B cell (primary cell): Measurements from ENCODE around the gene WWC2. TPM values are rescaled to one million over a fixed set of nuclear protein-coding genes. Genes with fewer than 3 reads are reported as not detected.
A peak's percentile ranks its signal among the peaks of the same experiment; 100 is the strongest.

Experiments
- ATAC-seq: fragments of 200-7000 bp; cut with Tn5 transposase; one replicate; pipeline ENCODE4 v1.10.0; 2021; ENCODE audit warnings: low read depth, mild to moderate bottlenecking, moderate number of reproducible peaks, moderate library complexity
- CTCF ChIA-PET: fragments of 350-600 bp; sonication (Branson Sonifier 250); formaldehyde crosslinking; loops from one replicate; lab custom pipeline; 2021; ENCODE audit warnings: antibody characterized with exemption, inconsistent platforms; lab: Charles Lee
- POLR2A ChIA-PET: fragments of 350-600 bp; sonication (Branson Sonifier 250); formaldehyde crosslinking; loops from one replicate; lab custom pipeline; 2021; ENCODE audit warnings: antibody characterized with exemption; lab: Charles Lee
- DNase-seq: peaks from one replicate; pipeline ENCODE4 v3.0.0; 2013
- H2AFZ ChIP-seq: 2 replicates; pipeline ENCODE4 v1.6.1; 2012; ENCODE audit warnings: mild to moderate bottlenecking, low read depth, low read length; ENCODE audit not compliant: insufficient read depth, poor library complexity, severe bottlenecking
- H3K27ac ChIP-seq, 2 donors: 1 replicate in 1 of 2; 2 replicates in 1 of 2; pipeline ENCODE4 v1.5.1; 2012 to 2013; ENCODE audit warnings: low read length in 2 of 2, mild to moderate bottlenecking in 2 of 2, moderate library complexity in 1 of 2
- H3K27me3 ChIP-seq, 4 experiments: fragments of 200-600 bp in 1 of 4; sonication (generic) in 1 of 4; replicated peaks in 1 of 4; 1 replicate in 2 of 4; 2 replicates in 2 of 4; pipeline versions ENCODE4 v1.6.1 to v1.7.0; 2013 to 2016; ENCODE audit warnings: low read length in 3 of 4, mild to moderate bottlenecking in 2 of 4, mixed read lengths in 1 of 4, moderate library complexity in 1 of 4; ENCODE audit not compliant: insufficient read depth in 4 of 4, control insufficient read depth in 3 of 4; ENCODE audit errors: control extremely low read depth in 1 of 4
- H3K36me3 ChIP-seq, 2 experiments: replicated peaks in 1 of 2; 1 replicate in 1 of 2; 2 replicates in 1 of 2; pipeline versions ENCODE4 v1.6.1 to v1.7.1; 2013; ENCODE audit warnings: low read length in 1 of 2; ENCODE audit not compliant: insufficient read depth in 2 of 2, control insufficient read depth in 1 of 2; ENCODE audit errors: control extremely low read depth in 1 of 2, extremely low read depth in 1 of 2
- H3K4me1 ChIP-seq, 2 donors: fragments of 200-600 bp in 1 of 2; sonication (generic) in 1 of 2; 1 replicate in 1 of 2; 2 replicates in 1 of 2; pipeline versions ENCODE4 v1.5.1 to v1.6.1; 2013 to 2017; ENCODE audit warnings: low read length in 2 of 2; ENCODE audit not compliant: control insufficient read depth in 2 of 2, insufficient read depth in 2 of 2
- H3K4me2 ChIP-seq: replicated peaks from 2 replicates; pipeline ENCODE3; 2012; ENCODE audit warnings: mild to moderate bottlenecking, low read depth, low read length; ENCODE audit not compliant: poor library complexity, severe bottlenecking
- H3K4me3 ChIP-seq, 5 experiments: fragments of 200-600 bp in 1 of 5; sonication (generic) in 1 of 5; 1 replicate in 3 of 5; 2 replicates in 2 of 5; pipeline versions ENCODE4 v1.5.1 to v1.7.0; 2011 to 2016; ENCODE audit warnings: low read length in 4 of 5, mild to moderate bottlenecking in 4 of 5, low read depth in 2 of 5, control low read depth in 1 of 5, moderate library complexity in 1 of 5; ENCODE audit not compliant: insufficient read depth in 1 of 5; ENCODE audit errors: control extremely low read depth in 1 of 5, extremely low read depth in 1 of 5
- H3K79me2 ChIP-seq: fragments of 200-600 bp; sonication (generic); one replicate; pipeline ENCODE4 v1.6.0; 2016; ENCODE audit warnings: low read length; ENCODE audit not compliant: control insufficient read depth, insufficient read depth
- H3K9ac ChIP-seq: fragments of 200-600 bp; sonication (generic); 2 replicates; pipeline ENCODE4 v1.6.1; 2017; ENCODE audit warnings: mild to moderate bottlenecking, low read length, moderate library complexity
- H3K9me3 ChIP-seq, 3 donors: one replicate each; pipeline versions ENCODE4 v1.6.1 to v1.7.1; 2013; ENCODE audit warnings: low read length in 2 of 3; ENCODE audit not compliant: control insufficient read depth in 2 of 3, insufficient read depth in 1 of 3; ENCODE audit errors: control extremely low read depth in 1 of 3
- H4K20me1 ChIP-seq: 2 replicates; pipeline ENCODE4 v1.6.0; 2012; ENCODE audit warnings: mild to moderate bottlenecking, low read length; ENCODE audit not compliant: insufficient read depth, control insufficient read depth, poor library complexity, severe bottlenecking
- H3K27ac Mint-ChIP-seq: one replicate; pipeline ENCODE4 v1.8.0; 2021; ENCODE audit warnings: mixed read lengths
- H3K27me3 Mint-ChIP-seq: one replicate; pipeline ENCODE4 v1.8.0; 2021; ENCODE audit warnings: mixed read lengths
- H3K4me1 Mint-ChIP-seq: one replicate; pipeline ENCODE4 v1.8.0; 2021; ENCODE audit warnings: mixed read lengths
- H3K4me3 Mint-ChIP-seq: one replicate; pipeline ENCODE4 v1.8.0; 2021; ENCODE audit warnings: mixed read lengths
- H3K9me3 Mint-ChIP-seq: one replicate; pipeline ENCODE4 v1.8.0; 2022; ENCODE audit warnings: mixed read lengths; ENCODE audit not compliant: insufficient read depth
- CTCF ChIP-seq: fragments of 200-600 bp; IDR thresholded peaks from one replicate; pipeline ENCODE4 v1.8.0; 2022; ENCODE audit warnings: antibody characterized with exemption, mild to moderate bottlenecking
- EZH2 ChIP-seq: IDR thresholded peaks from 2 replicates; pipeline ENCODE4 v1.6.1; 2012; ENCODE audit warnings: borderline replicate concordance, low read depth, mild to moderate bottlenecking, moderate library complexity, low read length; ENCODE audit not compliant: insufficient read depth, poor library complexity, severe bottlenecking
- WGBS: methylation state at CpG from one replicate; pipeline ENCODE4 v1.1.5; 2013; ENCODE audit warnings: missing lambda C conversion rate; ENCODE audit not compliant: insufficient coverage; 5-methylcytosine and 5-hydroxymethylcytosine counted together
- intact Hi-C: fragments of 100-400 bp; cut with micrococcal nuclease; formaldehyde crosslinking; loops from one replicate; pipeline ENCODE4 v1.10.0; 2022
- polyA plus RNA-seq: library from polyadenylated mRNA; depleted of rRNA; stranded (reverse); fragments of >200 nt; gene quantifications from 2 replicates; pipeline ENCODE4 v1.2.3, GENCODE V29; 2012
- total RNA-seq, 2 donors: library from RNA; stranded (reverse); fragments of 120-200 nt in 1 of 2; gene quantifications; 1 replicate in 1 of 2; 2 replicates in 1 of 2; pipeline versions ENCODE4 v1.2.3 to v1.2.4, GENCODE V29; 2013 to 2022

The WWC2 gene
- total and polyA plus RNA-seq, 2 donors (not counting 1 experiment from before 2014, with no cell fraction given), result 0.07 to 0.32 TPM

- no peak overlapping the region for H3K27ac Mint-ChIP-seq
- no peak overlapping the region for H3K4me3 Mint-ChIP-seq
- no peaks in the 10 kb centered on the region for H3K36me3 ChIP-seq
- POLR2A ChIA-PET, result no interaction called here
- H3K4me1 Mint-ChIP-seq, result no peaks in the 10 kb centered on the region
- no peak overlapping the region for H2AFZ ChIP-seq
- peaks cover 13% of the 10 kb centered on the region for H3K27me3 Mint-ChIP-seq
- peak; percentile 57 for ATAC-seq
- H3K79me2 ChIP-seq, result no peaks in the 10 kb centered on the region
- intact Hi-C loops, result loop anchor here (1.0 to 2.0 kb wide), 2 partner anchors 324 to 783 kb away; no protein-coding TSS in a partner anchor
- no peak overlapping the region for H3K4me2 ChIP-seq
- H3K9me3 ChIP-seq, result no peaks in the 10 kb centered on the region
- CTCF ChIA-PET, result interaction anchor here (0.7 to 3.6 kb wide), 18 partner anchors 9 to 337 kb away, joined by 3 to 35 read pairs (median 4); no protein-coding TSS in a partner anchor
- no peaks in the 10 kb centered on the region for H3K27me3 ChIP-seq
- TF ChIP-seq CTCF, result peak; percentile 98
- TF ChIP-seq EZH2, result no peak
- no peaks in the 10 kb centered on the region for H3K9me3 Mint-ChIP-seq
- WGBS, result 6% methylated on average over 3 of the region's 7 CpGs
- no peaks in the 10 kb centered on the region for H4K20me1 ChIP-seq
- no peaks in the 10 kb centered on the region for H3K4me1 ChIP-seq
- no peak overlapping the region for H3K9ac ChIP-seq
- peak; percentile 48 for DNase-seq
- no peak overlapping the region for H3K4me3 ChIP-seq
- H3K27ac ChIP-seq, result no peak overlapping the region
These were observed 163.1 kb downstream of the WWC2 start for GRCh38 chr4:183261953-183262775.

- no CpG with 5 or more reads among the region's 6 CpGs for WGBS
- no peak overlapping the region for H2AFZ ChIP-seq
- POLR2A ChIA-PET, result no interaction called here
These were observed 163.7 kb downstream of the WWC2 start for GRCh38 chr4:183262776-183263100.

More at GRCh38 chr4:183262776-183263100, 163.7 kb downstream of the WWC2 start:
- H3K27ac ChIP-seq, result no peak overlapping the region
- intact Hi-C loops, result loop anchor here (1.0 kb wide), 1 partner anchor 324 kb away; no protein-coding TSS in a partner anchor
- no peak overlapping the region for H3K27ac Mint-ChIP-seq
- H3K4me3 ChIP-seq, result no peak overlapping the region
- H3K27me3 ChIP-seq, result no peaks in the 10 kb centered on the region
- no peaks in the 10 kb centered on the region for H3K79me2 ChIP-seq
- no peaks in the 10 kb centered on the region for H4K20me1 ChIP-seq
- H3K9me3 Mint-ChIP-seq, result no peaks in the 10 kb centered on the region
- H3K27me3 Mint-ChIP-seq, result peaks cover 13% of the 10 kb centered on the region
- TF ChIP-seq CTCF (no peak), EZH2 (no peak)
- H3K9ac ChIP-seq, result no peak overlapping the region
- no peak overlapping the region for H3K4me2 ChIP-seq
- no peaks in the 10 kb centered on the region for H3K4me1 ChIP-seq
- no peaks in the 10 kb centered on the region for H3K9me3 ChIP-seq
- DNase-seq, result no peak
- no peak overlapping the region for H3K4me3 Mint-ChIP-seq
- H3K4me1 Mint-ChIP-seq, result no peaks in the 10 kb centered on the region
- H3K36me3 ChIP-seq, result no peaks in the 10 kb centered on the region
- CTCF ChIA-PET, result interaction anchor here (1.0 to 3.6 kb wide), 8 partner anchors 9 to 337 kb away, joined by 3 to 35 read pairs (median 10); no protein-coding TSS in a partner anchor
- no peak for ATAC-seq
